Measurements from ENCODE around the gene FAM9A.
A peak's percentile ranks its signal among the peaks of the same experiment; 100 is the strongest.

- TF ChIP-seq, protein P1, sequence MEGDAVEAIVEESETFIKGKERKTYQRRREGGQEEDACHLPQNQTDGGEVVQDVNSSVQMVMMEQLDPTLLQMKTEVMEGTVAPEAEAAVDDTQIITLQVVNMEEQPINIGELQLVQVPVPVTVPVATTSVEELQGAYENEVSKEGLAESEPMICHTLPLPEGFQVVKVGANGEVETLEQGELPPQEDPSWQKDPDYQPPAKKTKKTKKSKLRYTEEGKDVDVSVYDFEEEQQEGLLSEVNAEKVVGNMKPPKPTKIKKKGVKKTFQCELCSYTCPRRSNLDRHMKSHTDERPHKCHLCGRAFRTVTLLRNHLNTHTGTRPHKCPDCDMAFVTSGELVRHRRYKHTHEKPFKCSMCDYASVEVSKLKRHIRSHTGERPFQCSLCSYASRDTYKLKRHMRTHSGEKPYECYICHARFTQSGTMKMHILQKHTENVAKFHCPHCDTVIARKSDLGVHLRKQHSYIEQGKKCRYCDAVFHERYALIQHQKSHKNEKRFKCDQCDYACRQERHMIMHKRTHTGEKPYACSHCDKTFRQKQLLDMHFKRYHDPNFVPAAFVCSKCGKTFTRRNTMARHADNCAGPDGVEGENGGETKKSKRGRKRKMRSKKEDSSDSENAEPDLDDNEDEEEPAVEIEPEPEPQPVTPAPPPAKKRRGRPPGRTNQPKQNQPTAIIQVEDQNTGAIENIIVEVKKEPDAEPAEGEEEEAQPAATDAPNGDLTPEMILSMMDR (IDR thresholded peaks at IDR 0.05; ENCODE audit: control extremely low read depth in 1 of 3, insufficient read depth in 1 of 3, low read depth in 1 of 3, low read length in 3 of 3): peak; percentile 59 to 66 (median 64)
- no peak for TF ChIP-seq RBBP5 (IDR thresholded peaks at IDR 0.05; ENCODE audit: borderline replicate concordance, low read depth, low read length)
- no peak for TF ChIP-seq POLR2AphosphoS5 (IDR thresholded peaks at IDR 0.05; ENCODE audit: low read depth, low read length)
- TF ChIP-seq, protein P2, sequence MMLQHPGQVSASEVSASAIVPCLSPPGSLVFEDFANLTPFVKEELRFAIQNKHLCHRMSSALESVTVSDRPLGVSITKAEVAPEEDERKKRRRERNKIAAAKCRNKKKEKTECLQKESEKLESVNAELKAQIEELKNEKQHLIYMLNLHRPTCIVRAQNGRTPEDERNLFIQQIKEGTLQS (IDR thresholded peaks at IDR 0.05; ENCODE audit: insufficient read depth, low read depth, low read length): no peak
- TF ChIP-seq SIN3A (conservative IDR thresholded peaks at IDR 0.05 in 1 of 2, IDR thresholded peaks at IDR 0.05 in 1 of 2; ENCODE audit: low read depth in 1 of 2, low read length in 2 of 2): no peak
- TF ChIP-seq JUND (IDR thresholded peaks at IDR 0.05; ENCODE audit: low read length): no peak
- TF ChIP-seq TAF1 (IDR thresholded peaks at IDR 0.05; ENCODE audit: low read depth, low read length): no peak
- TF ChIP-seq CBX8 (IDR thresholded peaks at IDR 0.05; ENCODE audit: borderline replicate concordance, low read depth, low read length): no peak
- no peak for TF ChIP-seq RFX5 (IDR thresholded peaks at IDR 0.05; ENCODE audit: borderline replicate concordance, low read depth, low read length)
These were observed 18.0 kb downstream of the FAM9A start for GRCh38 chrX:8783097-8783713.

Data from H1 (cell line).